Pancreas (tissue), 10 donors: Measurements from ENCODE around the gene PYCR2. TPM values are rescaled to one million over a fixed set of nuclear protein-coding genes. Genes with fewer than 3 reads are reported as not detected.
A peak's percentile ranks its signal among the peaks of the same experiment; 100 is the strongest.

ENCODE experiments used
- ATAC-seq, 4 donors: fragments of 200-7000 bp; cut with Tn5 transposase; one replicate each; pipeline versions ENCODE4 v1.8.0 to v1.9.1; 2020; ENCODE audit warnings: mild to moderate bottlenecking in 4 of 4, moderate library complexity in 4 of 4
- DNase-seq, 6 donors: peaks; one replicate each; pipeline ENCODE4 v3.0.0-alpha.2; 2020
- FAIRE-seq: peaks from 2 replicates; lab custom pipeline; 2012; peaks lifted over from hg19 to GRCh38; lab: Jason Lieb, UNC
- H3K27ac ChIP-seq, 4 donors: fragments of 200-600 bp; sonication (generic); 1 replicate in 3 of 4; 2 replicates in 1 of 4; pipeline versions ENCODE4 v1.5.0 to v1.8.0; 2020
- H3K27me3 ChIP-seq, 4 donors: fragments of 200-600 bp; one replicate each; pipeline ENCODE4 v1.8.0; 2021
- H3K36me3 ChIP-seq, 3 donors: fragments of 200-600 bp; sonication (generic) in 1 of 3; one replicate each; pipeline versions ENCODE4 v1.5.0 to v1.8.0; 2020 to 2021
- H3K4me1 ChIP-seq, 3 donors: fragments of 200-600 bp; one replicate each; pipeline ENCODE4 v1.8.0; 2021
- H3K4me3 ChIP-seq, 4 donors: fragments of 200-600 bp; sonication (generic) in 2 of 4; one replicate each; pipeline versions ENCODE4 v1.5.0 to v1.8.0; 2020 to 2021
- H3K9me3 ChIP-seq, 4 donors: fragments of 200-600 bp; one replicate each; pipeline ENCODE4 v1.8.0; 2021
- WGBS, 2 donors: extraction: QIAGEN DNeasy Blood & Tissue Kit; methylation state at CpG; one replicate each; pipeline ENCODE4 v1.1.7; 2013; 5-methylcytosine and 5-hydroxymethylcytosine counted together
- intact Hi-C, 3 donors: fragments of 100-400 bp; cut with DNase I; formaldehyde crosslinking; loops; one replicate each; pipeline versions ENCODE4 v1.11.1 to v1.14.2; 2022
- polyA plus RNA-seq, 2 donors: library from polyadenylated mRNA; stranded (reverse); fragments of 200-250 nt; gene quantifications; one replicate each; pipeline ENCODE4 v1.2.3, GENCODE V29; 2013
- total RNA-seq, 6 donors: library from RNA; stranded (reverse); fragmentation: NEBNext Ultra II Directional in 4 of 6; extraction: Animal tissue kit (Norgen Biotek cat#: 25700) in 4 of 6; gene quantifications; one replicate each; pipeline versions ENCODE4 v1.2.1 to v1.2.4, GENCODE V29; 2021 to 2023
- TF ChIP-seq, protein P1 (sequence below), 4 donors: fragments of 200-600 bp; sonication (generic) in 3 of 4; IDR thresholded peaks; one replicate each; pipeline versions ENCODE4 v1.5.0 to v1.8.0; 2021; ENCODE audit warnings: antibody characterized with exemption in 4 of 4
- donor health status: healthy with polysubstance abuse.
- donor health status: DM: no; HTN: no; CAD: no; lungs with moderate emphysema.
- donor health status: DM: no; HTN: no; CAD: no.
- donor health status: control.
- donor health status: control.
- donor health status: Bipolar disorder and iron deficiency.
- donor health status: DM: yes; HTN: yes; CAD: no.
- donor health status: DM: no; HTN: no; CAD: no.
- donor health status: DM: no; HTN: no; CAD: no.
- donor health status: DM: yes; HTN: yes; CAD: no.

PYCR2 gene
- total and polyA plus RNA-seq, 8 donors: 21.3 to 88.9 (median 34.7) TPM

DNA sequence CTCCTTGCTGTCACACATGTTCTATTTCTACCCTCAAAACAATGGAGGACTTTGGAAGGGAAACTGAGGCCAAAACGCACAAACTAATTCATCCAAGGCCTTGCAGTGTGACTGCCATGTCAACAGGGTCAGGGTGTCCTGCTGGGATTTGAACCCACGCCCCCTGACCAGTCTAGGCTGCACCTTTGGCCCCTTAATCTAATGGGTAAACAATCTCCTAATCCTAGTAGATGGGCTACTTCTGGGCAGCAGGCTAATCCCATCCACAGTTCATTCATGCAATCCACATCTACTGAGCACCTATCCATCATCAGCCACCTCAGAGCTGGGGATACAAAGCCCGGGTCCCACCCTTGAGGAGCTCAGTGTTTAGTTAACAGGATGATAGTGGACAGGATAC, 34.0 kb upstream of the PYCR2 start:
- TF ChIP-seq, protein P1, sequence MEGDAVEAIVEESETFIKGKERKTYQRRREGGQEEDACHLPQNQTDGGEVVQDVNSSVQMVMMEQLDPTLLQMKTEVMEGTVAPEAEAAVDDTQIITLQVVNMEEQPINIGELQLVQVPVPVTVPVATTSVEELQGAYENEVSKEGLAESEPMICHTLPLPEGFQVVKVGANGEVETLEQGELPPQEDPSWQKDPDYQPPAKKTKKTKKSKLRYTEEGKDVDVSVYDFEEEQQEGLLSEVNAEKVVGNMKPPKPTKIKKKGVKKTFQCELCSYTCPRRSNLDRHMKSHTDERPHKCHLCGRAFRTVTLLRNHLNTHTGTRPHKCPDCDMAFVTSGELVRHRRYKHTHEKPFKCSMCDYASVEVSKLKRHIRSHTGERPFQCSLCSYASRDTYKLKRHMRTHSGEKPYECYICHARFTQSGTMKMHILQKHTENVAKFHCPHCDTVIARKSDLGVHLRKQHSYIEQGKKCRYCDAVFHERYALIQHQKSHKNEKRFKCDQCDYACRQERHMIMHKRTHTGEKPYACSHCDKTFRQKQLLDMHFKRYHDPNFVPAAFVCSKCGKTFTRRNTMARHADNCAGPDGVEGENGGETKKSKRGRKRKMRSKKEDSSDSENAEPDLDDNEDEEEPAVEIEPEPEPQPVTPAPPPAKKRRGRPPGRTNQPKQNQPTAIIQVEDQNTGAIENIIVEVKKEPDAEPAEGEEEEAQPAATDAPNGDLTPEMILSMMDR (IDR thresholded peaks at IDR 0.05): no peak
- Histone ChIP-seq H3K9me3 (no peaks in the 10 kb centered on the region), H3K4me1 (no peaks in the 10 kb centered on the region), H3K4me3 (no peak overlapping the region), H3K27me3 (no peaks in the 10 kb centered on the region), H3K36me3 (no peaks in the 10 kb centered on the region), H3K27ac (no peak overlapping the region)
- no peak for ATAC-seq
- peak in 1 of 6 donors; percentile 3 for DNase-seq
- intact Hi-C loops: no loop called here
- 60 to 72% methylated on average over 3 of the region's 3 CpGs for WGBS, 2 donors
- no peak for FAIRE-seq

DNA sequence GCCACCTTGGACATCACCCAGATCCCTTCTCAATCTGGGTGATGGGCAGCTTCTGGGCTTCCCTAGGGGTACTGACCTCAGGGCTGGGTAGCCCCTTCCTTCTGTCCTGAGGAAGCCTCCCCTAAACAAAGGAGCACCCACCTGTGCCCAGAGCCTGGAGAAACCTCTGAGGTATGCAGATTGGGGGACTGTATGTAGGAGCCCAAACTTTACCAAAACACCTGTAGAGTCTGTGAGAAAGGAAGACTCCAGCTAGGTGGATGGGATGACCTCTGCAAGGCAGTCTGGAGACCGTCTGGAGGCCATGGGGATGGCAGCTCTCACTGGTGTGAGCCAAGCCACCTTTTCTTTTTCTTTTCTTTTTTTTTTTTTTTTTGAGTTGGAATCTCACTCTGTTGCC, 30.7 kb upstream of the PYCR2 start:
- TF ChIP-seq, protein P1 (IDR thresholded peaks at IDR 0.05): no peak
- DNase-seq: peak in 1 of 6 donors; percentile 8
- H3K27me3 ChIP-seq: no peaks in the 10 kb centered on the region
- no peak overlapping the region for H3K27ac ChIP-seq
- no peaks in the 10 kb centered on the region for H3K36me3 ChIP-seq
- no peak overlapping the region for H3K4me3 ChIP-seq
- intact Hi-C loops: no loop called here
- no peak for ATAC-seq
- H3K4me1 ChIP-seq: no peaks in the 10 kb centered on the region
- H3K9me3 ChIP-seq: no peaks in the 10 kb centered on the region
- FAIRE-seq: no peak
- WGBS, 2 donors: 69 to 83% methylated on average over 1 of the region's 1 CpG

DNA sequence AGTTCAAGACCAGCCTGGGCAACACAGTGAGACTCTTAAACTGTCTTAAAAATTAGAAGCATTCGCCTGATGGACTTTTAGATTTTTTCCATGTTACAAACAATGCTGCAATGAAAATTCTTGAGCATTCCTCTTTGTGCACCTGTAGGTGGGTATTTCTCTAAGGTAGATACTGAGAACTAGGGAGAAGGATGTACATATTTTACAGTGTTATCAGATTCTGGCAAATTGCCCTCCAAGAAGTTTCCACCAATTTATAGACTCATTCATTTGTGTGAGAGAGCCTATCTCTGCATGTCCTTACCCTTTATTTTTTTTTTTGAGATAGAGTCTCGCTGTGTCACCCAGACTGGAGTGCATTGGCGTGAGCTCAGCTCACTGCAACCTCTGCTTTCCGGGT, 29.3 kb upstream of the PYCR2 start:
- Histone ChIP-seq H3K4me1 (no peaks in the 10 kb centered on the region), H3K9me3 (no peaks in the 10 kb centered on the region), H3K27ac (no peak overlapping the region), H3K36me3 (no peaks in the 10 kb centered on the region), H3K27me3 (no peaks in the 10 kb centered on the region), H3K4me3 (no peak overlapping the region)
- FAIRE-seq (no peak), ATAC-seq (no peak), DNase-seq (no peak)
- WGBS, 2 donors: 87 to 96% methylated on average over 4 of the region's 4 CpGs
- TF ChIP-seq, protein P1 (IDR thresholded peaks at IDR 0.05): no peak
- intact Hi-C loops: no loop called here

DNA sequence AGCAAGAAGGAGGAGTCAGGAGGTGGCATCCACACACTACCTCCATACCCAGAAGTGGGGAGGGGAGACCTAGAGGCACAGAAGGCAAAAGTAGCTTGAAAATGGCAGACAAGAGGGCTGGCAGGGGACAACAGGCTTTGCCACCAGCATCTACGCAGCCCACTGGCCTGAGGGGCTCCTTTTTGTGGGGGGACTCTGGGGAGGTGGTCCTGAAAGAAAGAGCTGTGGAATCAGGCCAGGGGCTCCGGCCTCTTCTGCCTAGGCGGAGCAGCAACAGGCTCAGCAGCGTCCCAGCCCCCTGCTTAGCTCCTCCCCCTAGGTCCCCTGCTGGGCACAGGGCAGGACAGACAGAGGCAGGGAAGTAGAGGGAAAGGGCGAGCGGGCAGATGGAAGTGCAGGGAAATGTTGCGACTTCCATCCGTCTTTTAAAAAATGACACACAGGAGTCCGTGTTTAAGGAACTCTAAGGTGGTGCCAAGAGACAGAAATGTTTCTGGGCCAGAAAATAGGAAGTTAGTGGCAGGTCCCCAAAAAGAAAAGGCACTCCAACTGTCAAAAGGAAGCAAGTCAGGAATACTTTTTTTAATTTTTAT, 27.0 kb upstream of the PYCR2 start:
- H3K4me1 ChIP-seq: no peaks in the 10 kb centered on the region
- no peaks in the 10 kb centered on the region for H3K27me3 ChIP-seq
- no peaks in the 10 kb centered on the region for H3K9me3 ChIP-seq
- ATAC-seq (no peak), FAIRE-seq (no peak), DNase-seq (no peak)
- H3K4me3 ChIP-seq: no peak overlapping the region
- intact Hi-C loops: no loop called here
- TF ChIP-seq, protein P1 (IDR thresholded peaks at IDR 0.05): no peak
- H3K27ac ChIP-seq: no peak overlapping the region
- WGBS, 2 donors: 75 to 77% methylated on average over 9 of the region's 9 CpGs
- H3K36me3 ChIP-seq: no peaks in the 10 kb centered on the region

DNA sequence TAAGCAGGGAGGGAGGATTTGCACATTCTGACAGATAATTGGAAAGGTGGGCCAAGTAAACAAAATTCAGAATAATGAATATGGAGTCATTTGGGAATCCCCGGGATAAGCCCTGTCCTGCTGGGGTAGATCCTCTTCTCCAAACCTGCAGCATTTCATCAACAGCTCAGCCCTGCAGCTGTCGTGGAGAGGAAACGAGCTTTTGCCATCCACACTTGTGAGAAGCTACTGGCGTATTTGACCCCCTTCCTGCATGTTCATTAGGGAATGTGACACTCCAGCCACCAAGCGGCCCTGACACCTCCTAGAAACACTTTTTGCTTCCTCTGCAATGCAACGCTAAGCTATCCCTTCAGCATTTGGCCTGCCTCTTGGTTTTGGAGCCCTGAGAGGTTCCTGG, 25.0 kb upstream of the PYCR2 start:
- Histone ChIP-seq H3K36me3 (no peaks in the 10 kb centered on the region), H3K27me3 (no peaks in the 10 kb centered on the region), H3K27ac (no peak overlapping the region), H3K4me3 (no peak overlapping the region), H3K4me1 (no peaks in the 10 kb centered on the region), H3K9me3 (no peaks in the 10 kb centered on the region)
- intact Hi-C loops: no loop called here
- 71 to 75% methylated on average over 6 of the region's 6 CpGs for WGBS, 2 donors
- no peak for ATAC-seq
- no peak for DNase-seq
- FAIRE-seq: no peak
- TF ChIP-seq, protein P1 (IDR thresholded peaks at IDR 0.05): no peak
